GM23338 (cell line): ENCODE data around the gene TRAF2. TPM values are rescaled to one million over a fixed set of nuclear protein-coding genes. Genes with fewer than 3 reads are reported as not detected.

Source experiments
- ATAC-seq: fragments of 200-7000 bp; cut with Tn5 transposase; 3 replicates; pipeline ENCODE4 v1.9.1; 2020
- DNase-seq: peaks from one replicate; pipeline ENCODE4 v3.0.0-alpha.2; 2015; ENCODE audit warnings: low spot score
- H2AFZ ChIP-seq: fragments of 200-600 bp; sonication (generic); 2 replicates; pipeline ENCODE4 v1.8.0; 2016; ENCODE audit warnings: antibody characterized with exemption, mild to moderate bottlenecking, moderate library complexity
- H3F3A ChIP-seq: fragments of 200-600 bp; sonication (generic); replicated peaks from 2 replicates; pipeline ENCODE4 v1.8.0; 2017; ENCODE audit warnings: antibody characterized with exemption, mixed run types, low read depth
- H3K27ac ChIP-seq: fragments of 200-600 bp; sonication (generic); 2 replicates; pipeline ENCODE4 v1.6.1; 2016; ENCODE audit warnings: low read depth
- H3K27me3 ChIP-seq: fragments of 200-600 bp; sonication (generic); 2 replicates; pipeline ENCODE4 v1.8.0; 2016; ENCODE audit warnings: mild to moderate bottlenecking, mixed run types, moderate library complexity; ENCODE audit not compliant: insufficient read depth
- H3K36me3 ChIP-seq: fragments of 200-600 bp; sonication (generic); 2 replicates; pipeline ENCODE4 v1.8.0; 2016; ENCODE audit warnings: mild to moderate bottlenecking; ENCODE audit not compliant: insufficient read depth
- H3K4me1 ChIP-seq: fragments of 200-600 bp; sonication (generic); 2 replicates; pipeline ENCODE4 v1.8.0; 2016; ENCODE audit warnings: mild to moderate bottlenecking, moderate library complexity; ENCODE audit not compliant: insufficient read depth
- H3K4me2 ChIP-seq: fragments of 200-600 bp; sonication (generic); 2 replicates; pipeline ENCODE4 v1.7.1; 2017; ENCODE audit warnings: mixed run types
- H3K4me3 ChIP-seq: fragments of 200-600 bp; sonication (generic); 2 replicates; pipeline ENCODE4 v1.6.1; 2016; ENCODE audit warnings: mixed run types
- H3K79me2 ChIP-seq: fragments of 200-600 bp; sonication (generic); replicated peaks from 2 replicates; pipeline ENCODE4 v1.8.0; 2017; ENCODE audit warnings: mild to moderate bottlenecking; ENCODE audit not compliant: insufficient read depth
- H3K9me2 ChIP-seq: fragments of 200-600 bp; sonication (generic); 2 replicates; pipeline ENCODE4 v1.8.0; 2017; ENCODE audit not compliant: insufficient read depth
- H4K20me1 ChIP-seq: fragments of 200-600 bp; sonication (generic); replicated peaks from 2 replicates; pipeline ENCODE4 v1.8.0; 2017; ENCODE audit warnings: mild to moderate bottlenecking; ENCODE audit not compliant: insufficient read depth
- H3K27ac Mint-ChIP-seq: 2 replicates; pipeline ENCODE4 v1.8.0; 2020; ENCODE audit warnings: inconsistent platforms, mild to moderate bottlenecking, moderate library complexity, mixed read lengths
- H3K27me3 Mint-ChIP-seq: 3 replicates; pipeline ENCODE4 v1.8.0; 2022; ENCODE audit warnings: low read depth, mild to moderate bottlenecking, moderate library complexity, mixed read lengths, inconsistent platforms; ENCODE audit not compliant: insufficient read depth, poor library complexity
- H3K36me3 Mint-ChIP-seq: 3 replicates; pipeline ENCODE4 v1.8.0; 2021; ENCODE audit warnings: low read depth, mild to moderate bottlenecking, inconsistent platforms, moderate library complexity, mixed read lengths
- H3K4me1 Mint-ChIP-seq: 3 replicates; pipeline ENCODE4 v1.8.0; 2020; ENCODE audit warnings: mild to moderate bottlenecking, inconsistent platforms, mixed read lengths
- H3K4me3 Mint-ChIP-seq: 3 replicates; pipeline ENCODE4 v1.8.0; 2021; ENCODE audit warnings: moderate library complexity, mild to moderate bottlenecking, inconsistent platforms, mixed read lengths
- H3K9me3 Mint-ChIP-seq: 3 replicates; pipeline ENCODE4 v1.8.0; 2020; ENCODE audit warnings: moderate library complexity, mild to moderate bottlenecking, inconsistent platforms, mixed read lengths
- CREB1 ChIP-seq: fragments of 250-450 bp; sonication (Bioruptor Pico); IDR thresholded peaks from 2 replicates; pipeline ENCODE4 v1.5.0; 2020; ENCODE audit warnings: low read depth, mild to moderate bottlenecking, moderate library complexity
- EZH2 ChIP-seq: fragments of 200-600 bp; sonication (generic); IDR thresholded peaks from one replicate; pipeline ENCODE4 v1.8.0; 2017; ENCODE audit warnings: antibody characterized with exemption, mild to moderate bottlenecking, low read depth; ENCODE audit not compliant: unreplicated experiment
- EZH2phosphoT487 ChIP-seq: fragments of 200-600 bp; sonication (generic); IDR thresholded peaks from one replicate; pipeline ENCODE4 v1.8.1; 2018; ENCODE audit warnings: antibody characterized with exemption; ENCODE audit not compliant: unreplicated experiment
- JUNB ChIP-seq: IDR thresholded peaks from one replicate; pipeline ENCODE4 v1.6.1; 2016; ENCODE audit warnings: antibody characterized with exemption; ENCODE audit not compliant: unreplicated experiment
- NANOG ChIP-seq: IDR thresholded peaks from 2 replicates; pipeline ENCODE4 v1.6.1; 2016; ENCODE audit warnings: antibody characterized with exemption, borderline replicate concordance
- POLR2AphosphoS5 ChIP-seq: IDR thresholded peaks from 2 replicates; pipeline ENCODE4 v1.6.1; 2016; ENCODE audit warnings: antibody characterized with exemption, low read depth
- STAT1 ChIP-seq: IDR thresholded peaks from one replicate; pipeline ENCODE4 v1.6.1; 2016; ENCODE audit warnings: antibody characterized with exemption; ENCODE audit not compliant: unreplicated experiment
- ZNF114 ChIP-seq: fragments of 250-450 bp; sonication (Bioruptor Pico); IDR thresholded peaks from 2 replicates; pipeline ENCODE4 v1.5.0; 2020; ENCODE audit warnings: mild to moderate bottlenecking, moderate library complexity
- ZNF331 ChIP-seq: fragments of 250-450 bp; sonication (Bioruptor Pico); IDR thresholded peaks from 2 replicates; pipeline ENCODE4 v1.5.0; 2020; ENCODE audit warnings: low read depth, mild to moderate bottlenecking, moderate library complexity
- polyA plus RNA-seq: library from polyadenylated mRNA; unstranded; fragments of >200 nt; fragmentation: Nextera tagmentation; extraction: Ambion mirVana; gene quantifications from 2 replicates; pipeline ENCODE4 v1.2.1, GENCODE V29; 2016
- total RNA-seq: library from RNA; depleted of rRNA; stranded (reverse); fragments of >200 nt; shearing (Covaris generic); gene quantifications from 2 replicates; pipeline ENCODE4 v1.2.3, GENCODE V29; 2014
- TF ChIP-seq, protein P1 (sequence below), 2 experiments: fragments of 200-600 bp in 1 of 2; sonication (generic) in 1 of 2; conservative IDR thresholded peaks; 2 replicates each; pipeline versions ENCODE4 v1.5.1 to v1.6.1; 2016 to 2017; ENCODE audit warnings: antibody characterized with exemption in 2 of 2, low read depth in 2 of 2, mild to moderate bottlenecking in 2 of 2, moderate library complexity in 1 of 2
- TF ChIP-seq, protein P2 (sequence below): IDR thresholded peaks from 2 replicates; pipeline ENCODE4 v1.6.1; 2016; ENCODE audit warnings: antibody characterized with exemption
- TF ChIP-seq, protein P3 (sequence below): IDR thresholded peaks from one replicate; pipeline ENCODE4 v1.6.1; 2018; ENCODE audit warnings: antibody characterized with exemption; ENCODE audit not compliant: unreplicated experiment
- TF ChIP-seq, protein P4 (sequence below): fragments of 250-450 bp; sonication (Bioruptor Pico); IDR thresholded peaks from 2 replicates; pipeline ENCODE4 v1.5.0; 2020; ENCODE audit warnings: mild to moderate bottlenecking, moderate library complexity

TRAF2 gene
- total and polyA plus RNA-seq, 2 experiments from 2014 or later = 25.4 to 39.9 TPM

DNA sequence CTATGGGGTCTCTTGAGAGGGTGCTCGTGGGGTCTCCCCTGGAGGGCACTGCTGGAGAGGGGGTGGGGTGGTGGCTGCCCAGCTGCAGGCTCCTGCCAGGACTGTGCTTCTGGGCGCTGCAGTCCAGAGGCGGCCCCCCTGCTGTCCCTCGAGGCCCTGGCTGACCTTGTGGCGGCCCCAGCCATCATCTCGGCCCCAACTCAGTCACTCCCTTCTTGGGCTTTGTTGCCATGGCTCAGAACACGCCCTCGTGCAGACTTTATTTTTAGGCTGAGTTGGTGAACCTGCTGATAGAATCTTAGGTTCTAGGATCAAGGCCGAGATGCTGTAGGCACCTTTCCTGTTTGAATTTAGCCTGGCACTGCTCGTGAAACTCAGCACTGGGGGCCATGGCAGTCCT lies 35.4 kb downstream of the TRAF2 start:
- no peaks in the 10 kb centered on the region for H3K4me1 ChIP-seq
- no peak overlapping the region for H3K27ac ChIP-seq
- Mint-ChIP-seq H3K27ac (no peak overlapping the region), H3K4me1 (no peaks in the 10 kb centered on the region), H3K4me3 (no peak overlapping the region), H3K36me3 (peaks cover 55% of the 10 kb centered on the region), H3K9me3 (no peaks in the 10 kb centered on the region; the same call in 2 of the 3 replicates), H3K27me3 (peaks cover 13% of the 10 kb centered on the region)
- H3F3A ChIP-seq = no peaks in the 10 kb centered on the region
- TF ChIP-seq STAT1 (no peak), ZNF114 (no peak), ZNF331 (CRISPR knock-in tag) (no peak), EZH2phosphoT487 (no peak), JUNB (no peak), EZH2 (no peak), CREB1 (no peak), POLR2AphosphoS5 (no peak), NANOG (no peak)
- TF ChIP-seq, protein P1, sequence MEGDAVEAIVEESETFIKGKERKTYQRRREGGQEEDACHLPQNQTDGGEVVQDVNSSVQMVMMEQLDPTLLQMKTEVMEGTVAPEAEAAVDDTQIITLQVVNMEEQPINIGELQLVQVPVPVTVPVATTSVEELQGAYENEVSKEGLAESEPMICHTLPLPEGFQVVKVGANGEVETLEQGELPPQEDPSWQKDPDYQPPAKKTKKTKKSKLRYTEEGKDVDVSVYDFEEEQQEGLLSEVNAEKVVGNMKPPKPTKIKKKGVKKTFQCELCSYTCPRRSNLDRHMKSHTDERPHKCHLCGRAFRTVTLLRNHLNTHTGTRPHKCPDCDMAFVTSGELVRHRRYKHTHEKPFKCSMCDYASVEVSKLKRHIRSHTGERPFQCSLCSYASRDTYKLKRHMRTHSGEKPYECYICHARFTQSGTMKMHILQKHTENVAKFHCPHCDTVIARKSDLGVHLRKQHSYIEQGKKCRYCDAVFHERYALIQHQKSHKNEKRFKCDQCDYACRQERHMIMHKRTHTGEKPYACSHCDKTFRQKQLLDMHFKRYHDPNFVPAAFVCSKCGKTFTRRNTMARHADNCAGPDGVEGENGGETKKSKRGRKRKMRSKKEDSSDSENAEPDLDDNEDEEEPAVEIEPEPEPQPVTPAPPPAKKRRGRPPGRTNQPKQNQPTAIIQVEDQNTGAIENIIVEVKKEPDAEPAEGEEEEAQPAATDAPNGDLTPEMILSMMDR (conservative IDR thresholded peaks at IDR 0.05; ENCODE audit: low read depth in 2 of 2) = no peak
- TF ChIP-seq, protein P2, sequence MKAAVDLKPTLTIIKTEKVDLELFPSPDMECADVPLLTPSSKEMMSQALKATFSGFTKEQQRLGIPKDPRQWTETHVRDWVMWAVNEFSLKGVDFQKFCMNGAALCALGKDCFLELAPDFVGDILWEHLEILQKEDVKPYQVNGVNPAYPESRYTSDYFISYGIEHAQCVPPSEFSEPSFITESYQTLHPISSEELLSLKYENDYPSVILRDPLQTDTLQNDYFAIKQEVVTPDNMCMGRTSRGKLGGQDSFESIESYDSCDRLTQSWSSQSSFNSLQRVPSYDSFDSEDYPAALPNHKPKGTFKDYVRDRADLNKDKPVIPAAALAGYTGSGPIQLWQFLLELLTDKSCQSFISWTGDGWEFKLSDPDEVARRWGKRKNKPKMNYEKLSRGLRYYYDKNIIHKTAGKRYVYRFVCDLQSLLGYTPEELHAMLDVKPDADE = no peak
- TF ChIP-seq, protein P3, sequence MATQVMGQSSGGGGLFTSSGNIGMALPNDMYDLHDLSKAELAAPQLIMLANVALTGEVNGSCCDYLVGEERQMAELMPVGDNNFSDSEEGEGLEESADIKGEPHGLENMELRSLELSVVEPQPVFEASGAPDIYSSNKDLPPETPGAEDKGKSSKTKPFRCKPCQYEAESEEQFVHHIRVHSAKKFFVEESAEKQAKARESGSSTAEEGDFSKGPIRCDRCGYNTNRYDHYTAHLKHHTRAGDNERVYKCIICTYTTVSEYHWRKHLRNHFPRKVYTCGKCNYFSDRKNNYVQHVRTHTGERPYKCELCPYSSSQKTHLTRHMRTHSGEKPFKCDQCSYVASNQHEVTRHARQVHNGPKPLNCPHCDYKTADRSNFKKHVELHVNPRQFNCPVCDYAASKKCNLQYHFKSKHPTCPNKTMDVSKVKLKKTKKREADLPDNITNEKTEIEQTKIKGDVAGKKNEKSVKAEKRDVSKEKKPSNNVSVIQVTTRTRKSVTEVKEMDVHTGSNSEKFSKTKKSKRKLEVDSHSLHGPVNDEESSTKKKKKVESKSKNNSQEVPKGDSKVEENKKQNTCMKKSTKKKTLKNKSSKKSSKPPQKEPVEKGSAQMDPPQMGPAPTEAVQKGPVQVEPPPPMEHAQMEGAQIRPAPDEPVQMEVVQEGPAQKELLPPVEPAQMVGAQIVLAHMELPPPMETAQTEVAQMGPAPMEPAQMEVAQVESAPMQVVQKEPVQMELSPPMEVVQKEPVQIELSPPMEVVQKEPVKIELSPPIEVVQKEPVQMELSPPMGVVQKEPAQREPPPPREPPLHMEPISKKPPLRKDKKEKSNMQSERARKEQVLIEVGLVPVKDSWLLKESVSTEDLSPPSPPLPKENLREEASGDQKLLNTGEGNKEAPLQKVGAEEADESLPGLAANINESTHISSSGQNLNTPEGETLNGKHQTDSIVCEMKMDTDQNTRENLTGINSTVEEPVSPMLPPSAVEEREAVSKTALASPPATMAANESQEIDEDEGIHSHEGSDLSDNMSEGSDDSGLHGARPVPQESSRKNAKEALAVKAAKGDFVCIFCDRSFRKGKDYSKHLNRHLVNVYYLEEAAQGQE = no peak
- TF ChIP-seq, protein P4, sequence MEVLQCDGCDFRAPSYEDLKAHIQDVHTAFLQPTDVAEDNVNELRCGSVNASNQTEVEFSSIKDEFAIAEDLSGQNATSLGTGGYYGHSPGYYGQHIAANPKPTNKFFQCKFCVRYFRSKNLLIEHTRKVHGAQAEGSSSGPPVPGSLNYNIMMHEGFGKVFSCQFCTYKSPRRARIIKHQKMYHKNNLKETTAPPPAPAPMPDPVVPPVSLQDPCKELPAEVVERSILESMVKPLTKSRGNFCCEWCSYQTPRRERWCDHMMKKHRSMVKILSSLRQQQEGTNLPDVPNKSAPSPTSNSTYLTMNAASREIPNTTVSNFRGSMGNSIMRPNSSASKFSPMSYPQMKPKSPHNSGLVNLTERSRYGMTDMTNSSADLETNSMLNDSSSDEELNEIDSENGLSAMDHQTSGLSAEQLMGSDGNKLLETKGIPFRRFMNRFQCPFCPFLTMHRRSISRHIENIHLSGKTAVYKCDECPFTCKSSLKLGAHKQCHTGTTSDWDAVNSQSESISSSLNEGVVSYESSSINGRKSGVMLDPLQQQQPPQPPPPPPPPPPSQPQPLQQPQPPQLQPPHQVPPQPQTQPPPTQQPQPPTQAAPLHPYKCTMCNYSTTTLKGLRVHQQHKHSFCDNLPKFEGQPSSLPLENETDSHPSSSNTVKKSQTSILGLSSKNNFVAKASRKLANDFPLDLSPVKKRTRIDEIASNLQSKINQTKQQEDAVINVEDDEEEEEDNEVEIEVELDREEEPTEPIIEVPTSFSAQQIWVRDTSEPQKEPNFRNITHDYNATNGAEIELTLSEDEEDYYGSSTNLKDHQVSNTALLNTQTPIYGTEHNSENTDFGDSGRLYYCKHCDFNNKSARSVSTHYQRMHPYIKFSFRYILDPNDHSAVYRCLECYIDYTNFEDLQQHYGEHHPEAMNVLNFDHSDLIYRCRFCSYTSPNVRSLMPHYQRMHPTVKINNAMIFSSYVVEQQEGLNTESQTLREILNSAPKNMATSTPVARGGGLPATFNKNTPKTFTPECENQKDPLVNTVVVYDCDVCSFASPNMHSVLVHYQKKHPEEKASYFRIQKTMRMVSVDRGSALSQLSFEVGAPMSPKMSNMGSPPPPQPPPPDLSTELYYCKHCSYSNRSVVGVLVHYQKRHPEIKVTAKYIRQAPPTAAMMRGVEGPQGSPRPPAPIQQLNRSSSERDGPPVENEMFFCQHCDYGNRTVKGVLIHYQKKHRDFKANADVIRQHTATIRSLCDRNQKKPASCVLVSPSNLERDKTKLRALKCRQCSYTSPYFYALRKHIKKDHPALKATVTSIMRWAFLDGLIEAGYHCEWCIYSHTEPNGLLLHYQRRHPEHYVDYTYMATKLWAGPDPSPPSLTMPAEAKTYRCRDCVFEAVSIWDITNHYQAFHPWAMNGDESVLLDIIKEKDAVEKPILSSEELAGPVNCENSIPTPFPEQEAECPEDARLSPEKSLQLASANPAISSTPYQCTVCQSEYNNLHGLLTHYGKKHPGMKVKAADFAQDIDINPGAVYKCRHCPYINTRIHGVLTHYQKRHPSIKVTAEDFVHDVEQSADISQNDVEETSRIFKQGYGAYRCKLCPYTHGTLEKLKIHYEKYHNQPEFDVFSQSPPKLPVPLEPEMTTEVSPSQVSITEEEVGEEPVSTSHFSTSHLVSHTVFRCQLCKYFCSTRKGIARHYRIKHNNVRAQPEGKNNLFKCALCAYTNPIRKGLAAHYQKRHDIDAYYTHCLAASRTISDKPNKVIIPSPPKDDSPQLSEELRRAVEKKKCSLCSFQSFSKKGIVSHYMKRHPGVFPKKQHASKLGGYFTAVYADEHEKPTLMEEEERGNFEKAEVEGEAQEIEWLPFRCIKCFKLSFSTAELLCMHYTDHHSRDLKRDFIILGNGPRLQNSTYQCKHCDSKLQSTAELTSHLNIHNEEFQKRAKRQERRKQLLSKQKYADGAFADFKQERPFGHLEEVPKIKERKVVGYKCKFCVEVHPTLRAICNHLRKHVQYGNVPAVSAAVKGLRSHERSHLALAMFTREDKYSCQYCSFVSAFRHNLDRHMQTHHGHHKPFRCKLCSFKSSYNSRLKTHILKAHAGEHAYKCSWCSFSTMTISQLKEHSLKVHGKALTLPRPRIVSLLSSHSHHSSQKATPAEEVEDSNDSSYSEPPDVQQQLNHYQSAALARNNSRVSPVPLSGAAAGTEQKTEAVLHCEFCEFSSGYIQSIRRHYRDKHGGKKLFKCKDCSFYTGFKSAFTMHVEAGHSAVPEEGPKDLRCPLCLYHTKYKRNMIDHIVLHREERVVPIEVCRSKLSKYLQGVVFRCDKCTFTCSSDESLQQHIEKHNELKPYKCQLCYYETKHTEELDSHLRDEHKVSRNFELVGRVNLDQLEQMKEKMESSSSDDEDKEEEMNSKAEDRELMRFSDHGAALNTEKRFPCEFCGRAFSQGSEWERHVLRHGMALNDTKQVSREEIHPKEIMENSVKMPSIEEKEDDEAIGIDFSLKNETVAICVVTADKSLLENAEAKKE (CRISPR knock-in tag) = no peak
- no peak overlapping the region for H2AFZ ChIP-seq
- no peaks in the 10 kb centered on the region; the same call in 1 of the 2 replicates for H4K20me1 ChIP-seq
- no peaks in the 10 kb centered on the region for H3K27me3 ChIP-seq
- H3K36me3 ChIP-seq = peaks cover 8% of the 10 kb centered on the region
- ATAC-seq = no peak
- no peaks in the 10 kb centered on the region for H3K9me2 ChIP-seq
- DNase-seq = no peak
- no peak overlapping the region for H3K4me3 ChIP-seq
- H3K4me2 ChIP-seq = no peak overlapping the region
- H3K79me2 ChIP-seq = no peaks in the 10 kb centered on the region
